Right lobe of liver (tissue), 4 donors: ENCODE results near the gene SUPT5H.

Experiments
- CTCF ChIP-seq, 4 donors: fragments of 200-600 bp in 3 of 4; fragments of 450-650 bp in 1 of 4; IDR thresholded peaks; one replicate each; pipeline versions ENCODE4 v1.5.1 to v1.8.0; 2016 to 2022; ENCODE audit warnings: antibody characterized with exemption in 4 of 4, mild to moderate bottlenecking in 2 of 4
- POLR2A ChIP-seq: fragments of 450-650 bp; IDR thresholded peaks from one replicate; pipeline ENCODE4 v1.6.1; 2017; ENCODE audit warnings: antibody characterized with exemption, mild to moderate bottlenecking
- donor health status: DM: no; HTN: no; CAD: no.
- donor health status: DM: no; HTN: no; CAD: no.
- donor health status: DM: no; HTN: yes; CAD: no.

- TF ChIP-seq POLR2A = no peak
- TF ChIP-seq CTCF (IDR thresholded peaks at IDR 0.05) = no peak
These were observed 7.0 kb upstream of the SUPT5H start for GRCh38 chr19:39438270-39438934.
